Activated T-helper 2 cell treated with anti-CD3 and anti-CD28 coated beads, Interferon-gamma antibody, Interleukin-2, Interleukin-4, amounts not matched to agents 10 μg/mL and 5 μg/mL and 100 μg/mL, durations not matched to agents 14 hours and 24 hours and 36 hours (primary cell): ENCODE measurements around the gene LMOD1. TPM values are rescaled to one million over a fixed set of nuclear protein-coding genes. Genes with fewer than 3 reads are reported as not detected.
"Not testable (repeated sequence)": the region's sequence is repeated elsewhere in the genome, so short reads cannot be mapped to it uniquely, and the experiment has no call there.

ENCODE experiments used
- DNase-seq: peaks from one replicate; pipeline ENCODE4 v3.0.0; 2021; ENCODE audit warnings: low spot score
- H3K27ac Mint-ChIP-seq: one replicate; pipeline ENCODE4 v1.8.0; 2021; ENCODE audit warnings: mixed read lengths
- H3K27me3 Mint-ChIP-seq: one replicate; pipeline ENCODE4 v1.8.0; 2021; ENCODE audit warnings: low read depth, mixed read lengths
- H3K36me3 Mint-ChIP-seq: one replicate; pipeline ENCODE4 v1.8.0; 2021; ENCODE audit warnings: low read depth, mixed read lengths
- H3K4me1 Mint-ChIP-seq: one replicate; pipeline ENCODE4 v1.8.0; 2021; ENCODE audit warnings: low read depth, mixed read lengths
- H3K4me3 Mint-ChIP-seq: one replicate; pipeline ENCODE4 v1.8.0; 2021; ENCODE audit warnings: low read depth, mild to moderate bottlenecking, moderate library complexity, mixed read lengths
- H3K9me3 Mint-ChIP-seq: one replicate; pipeline ENCODE4 v1.8.0; 2021; ENCODE audit warnings: mixed read lengths
- intact Hi-C: fragments of 100-400 bp; cut with micrococcal nuclease; formaldehyde crosslinking; loops from one replicate; pipeline ENCODE4 v1.15.1; 2023
- total RNA-seq: library from RNA; stranded (reverse); gene quantifications from 2 replicates; pipeline ENCODE4 v1.2.3, GENCODE V29; 2022

The LMOD1 gene
- total RNA-seq, 1 donor from 2014 or later, result not detected

GRCh38 chr1:201883266-201883665 lies 63.1 kb downstream of the LMOD1 start:
- H3K27ac Mint-ChIP-seq, result no peak overlapping the region
- no peak overlapping the region for H3K4me3 Mint-ChIP-seq
- no peak for DNase-seq
- peaks cover 21% of the 10 kb centered on the region for H3K27me3 Mint-ChIP-seq
- H3K9me3 Mint-ChIP-seq, result no peaks in the 10 kb centered on the region
- intact Hi-C loops, result loop anchor here (5.0 kb wide), 1 partner anchor 264 kb away; no protein-coding TSS in a partner anchor
- H3K36me3 Mint-ChIP-seq, result peaks cover 7% of the 10 kb centered on the region
- no peaks in the 10 kb centered on the region for H3K4me1 Mint-ChIP-seq

- peaks cover 16% of the 10 kb centered on the region for H3K27me3 Mint-ChIP-seq
- H3K36me3 Mint-ChIP-seq, result peaks cover 10% of the 10 kb centered on the region
- intact Hi-C loops, result loop anchor here (5.0 kb wide), 1 partner anchor 265 kb away; no protein-coding TSS in a partner anchor
- no peaks in the 10 kb centered on the region for H3K9me3 Mint-ChIP-seq
- H3K4me1 Mint-ChIP-seq, result no peaks in the 10 kb centered on the region
- DNase-seq, result no peak
- no peak overlapping the region for H3K4me3 Mint-ChIP-seq
- no peak overlapping the region for H3K27ac Mint-ChIP-seq
Measured at GRCh38 chr1:201882665-201883132, 63.6 kb downstream of the LMOD1 start.

- Mint-ChIP-seq H3K4me1 (no peaks in the 10 kb centered on the region), H3K36me3 (peaks cover 19% of the 10 kb centered on the region), H3K27ac (no peak overlapping the region), H3K9me3 (no peaks in the 10 kb centered on the region), H3K4me3 (no peak overlapping the region), H3K27me3 (peaks cover 5% of the 10 kb centered on the region)
- intact Hi-C loops, result loop anchor here (5.0 kb wide), 1 partner anchor 266 kb away; no protein-coding TSS in a partner anchor
- DNase-seq, result no peak
Measured at GRCh38 chr1:201881617-201882016, 64.7 kb downstream of the LMOD1 start.

- DNase-seq, result no peak
Measured at GRCh38 chr1:201880928-201881571, 65.3 kb downstream of the LMOD1 start.

GRCh38 chr1:201877877-201878401 lies 68.4 kb downstream of the LMOD1 start:
- intact Hi-C loops, result loop anchor here (5.0 kb wide), 1 partner anchor 94 kb away; no protein-coding TSS in a partner anchor
- H3K36me3 Mint-ChIP-seq, result peaks cover 43% of the 10 kb centered on the region
- DNase-seq, result no peak
- no peaks in the 10 kb centered on the region for H3K4me1 Mint-ChIP-seq
- no peaks in the 10 kb centered on the region for H3K9me3 Mint-ChIP-seq
- H3K27me3 Mint-ChIP-seq, result no peaks in the 10 kb centered on the region
- no peak overlapping the region for H3K4me3 Mint-ChIP-seq
- H3K27ac Mint-ChIP-seq, result no peak overlapping the region

More at GRCh38 chr1:201880928-201881571, 65.3 kb downstream of the LMOD1 start:
- H3K36me3 Mint-ChIP-seq, result peaks cover 24% of the 10 kb centered on the region
- no peak overlapping the region for H3K27ac Mint-ChIP-seq
- no peaks in the 10 kb centered on the region for H3K9me3 Mint-ChIP-seq
- peaks cover 2% of the 10 kb centered on the region for H3K27me3 Mint-ChIP-seq
- intact Hi-C loops, result loop anchor here (5.0 kb wide), 1 partner anchor 266 kb away; no protein-coding TSS in a partner anchor
- H3K4me3 Mint-ChIP-seq, result no peak overlapping the region
- H3K4me1 Mint-ChIP-seq, result no peaks in the 10 kb centered on the region

- no peaks in the 10 kb centered on the region for H3K27me3 Mint-ChIP-seq
- no peaks in the 10 kb centered on the region for H3K9me3 Mint-ChIP-seq
- H3K36me3 Mint-ChIP-seq, result peaks cover 59% of the 10 kb centered on the region
- no peak for DNase-seq
- no peak overlapping the region for H3K27ac Mint-ChIP-seq
- intact Hi-C loops, result loop anchor here (5.0 kb wide), 1 partner anchor 96 kb away; no protein-coding TSS in a partner anchor
- no peak overlapping the region for H3K4me3 Mint-ChIP-seq
- H3K4me1 Mint-ChIP-seq, result no peaks in the 10 kb centered on the region
Measured at GRCh38 chr1:201876148-201876818, 70.1 kb downstream of the LMOD1 start.

GRCh38 chr1:201874672-201875071 lies 71.7 kb downstream of the LMOD1 start:
- H3K27me3 Mint-ChIP-seq, result no peaks in the 10 kb centered on the region
- H3K36me3 Mint-ChIP-seq, result peaks cover 74% of the 10 kb centered on the region
- no peaks in the 10 kb centered on the region for H3K9me3 Mint-ChIP-seq
- no peak for DNase-seq
- intact Hi-C loops, result loop anchor here (5.0 kb wide), 1 partner anchor 98 kb away; no protein-coding TSS in a partner anchor
- no peak overlapping the region for H3K4me3 Mint-ChIP-seq
- H3K27ac Mint-ChIP-seq, result no peak overlapping the region
- H3K4me1 Mint-ChIP-seq, result no peaks in the 10 kb centered on the region

- no peaks in the 10 kb centered on the region for H3K9me3 Mint-ChIP-seq
Measured at GRCh38 chr1:201870397-201870796, 76.0 kb downstream of the LMOD1 start.

GRCh38 chr1:201861448-201861847 lies 84.9 kb downstream of the LMOD1 start:
- no peaks in the 10 kb centered on the region for H3K4me1 Mint-ChIP-seq
- H3K4me3 Mint-ChIP-seq, result no peak overlapping the region
- no peak for DNase-seq
- H3K27me3 Mint-ChIP-seq, result no peaks in the 10 kb centered on the region
- peaks cover 57% of the 10 kb centered on the region for H3K36me3 Mint-ChIP-seq
- no peaks in the 10 kb centered on the region for H3K9me3 Mint-ChIP-seq
- intact Hi-C loops, result no loop called here
- no peak overlapping the region for H3K27ac Mint-ChIP-seq

More at GRCh38 chr1:201870397-201870796, 76.0 kb downstream of the LMOD1 start:
- Mint-ChIP-seq H3K27me3 (no peaks in the 10 kb centered on the region), H3K4me1 (no peaks in the 10 kb centered on the region), H3K4me3 (no peak overlapping the region), H3K36me3 (peaks cover 77% of the 10 kb centered on the region), H3K27ac (no peak overlapping the region)
- intact Hi-C loops, result no loop called here
- no peak for DNase-seq

- no peak for DNase-seq
- Mint-ChIP-seq H3K27ac (no peak overlapping the region), H3K9me3 (no peaks in the 10 kb centered on the region), H3K27me3 (no peaks in the 10 kb centered on the region), H3K4me3 (no peak overlapping the region), H3K4me1 (no peaks in the 10 kb centered on the region), H3K36me3 (peaks cover 66% of the 10 kb centered on the region)
- intact Hi-C loops, result no loop called here
Measured at GRCh38 chr1:201859424-201859823, 86.9 kb downstream of the LMOD1 start.

- intact Hi-C loops, H3K27me3 Mint-ChIP-seq, DNase-seq, H3K9me3 Mint-ChIP-seq, H3K4me1 Mint-ChIP-seq, H3K27ac Mint-ChIP-seq, H3K4me3 Mint-ChIP-seq: not testable (repeated sequence)
- H3K36me3 Mint-ChIP-seq, result peaks cover 76% of the 10 kb centered on the region
Measured at GRCh38 chr1:201856722-201857121, 89.6 kb downstream of the LMOD1 start.

GRCh38 chr1:201851949-201852348 lies 94.4 kb downstream of the LMOD1 start:
- DNase-seq, result no peak
- no peak overlapping the region for H3K4me3 Mint-ChIP-seq
- peaks cover 72% of the 10 kb centered on the region for H3K36me3 Mint-ChIP-seq

GRCh38 chr1:201850053-201850397 lies 96.3 kb downstream of the LMOD1 start:
- no peaks in the 10 kb centered on the region for H3K27me3 Mint-ChIP-seq
- no peaks in the 10 kb centered on the region for H3K9me3 Mint-ChIP-seq
- no peak overlapping the region for H3K4me3 Mint-ChIP-seq
- intact Hi-C loops, result no loop called here
- no peak overlapping the region for H3K27ac Mint-ChIP-seq
- peaks cover 58% of the 10 kb centered on the region for H3K36me3 Mint-ChIP-seq
- peaks cover 2% of the 10 kb centered on the region for H3K4me1 Mint-ChIP-seq
- DNase-seq, result no peak

More at GRCh38 chr1:201851949-201852348, 94.4 kb downstream of the LMOD1 start:
- Mint-ChIP-seq H3K9me3 (no peaks in the 10 kb centered on the region), H3K27me3 (no peaks in the 10 kb centered on the region), H3K4me1 (no peaks in the 10 kb centered on the region), H3K27ac (no peak overlapping the region)
- intact Hi-C loops, result no loop called here
